HepG2 (cell line): Measurements from ENCODE around the gene IRF6. TPM values are rescaled to one million over a fixed set of nuclear protein-coding genes. Genes with fewer than 3 reads are reported as not detected.

Experiments
- ATAC-seq: fragments of 200-7000 bp; cut with Tn5 transposase; 3 replicates; pipeline ENCODE4 v1.9.1; 2020; ENCODE audit warnings: mild to moderate bottlenecking, moderate library complexity
- BruUV-seq: library from RNA; stranded (reverse); fragments of 400-500 nt; replicated peaks from 2 replicates; lab custom pipeline; 2021; lab: Mats Ljungman, UMichigan
- CTCF ChIA-PET: fragments of 300-600 bp; formaldehyde crosslinking; extraction: SDS; loops from one replicate; lab custom pipeline; 2021; ENCODE audit warnings: low total read pairs, inconsistent platforms, low intra/inter-chr PET ratio; lab: Yijun Ruan, JAX
- POLR2A ChIA-PET: fragments of 350-600 bp; sonication (Branson Sonifier 250); formaldehyde crosslinking; loops from one replicate; lab custom pipeline; 2020; ENCODE audit warnings: antibody characterized with exemption, inconsistent platforms; lab: Yijun Ruan, JAX
- DNase-seq: peaks from one replicate; pipeline ENCODE4 v3.0.0-alpha.2; 2015; ENCODE audit warnings: low spot score
- FAIRE-seq: peaks from 3 replicates; lab custom pipeline; 2011; peaks lifted over from hg19 to GRCh38; lab: Jason Lieb, UNC
- H2AFZ ChIP-seq: one replicate; pipeline ENCODE4 v1.6.1; 2011; ENCODE audit warnings: low read length, inconsistent platforms
- H3K27ac ChIP-seq: fragments of 300-600 bp; 3 replicates; pipeline ENCODE4 v1.8.0; 2011; ENCODE audit warnings: mixed run types, mild to moderate bottlenecking, mixed read lengths, low read length, inconsistent platforms; ENCODE audit not compliant: insufficient read depth; ENCODE audit errors: extremely low read length
- H3K27me3 ChIP-seq, 2 experiments: fragments of 200-600 bp in 1 of 2; 2 replicates in 1 of 2; 3 replicates in 1 of 2; pipeline versions ENCODE4 v1.6.0 to v1.8.0; 2011; ENCODE audit warnings: low read length in 2 of 2, mild to moderate bottlenecking in 2 of 2, moderate library complexity in 2 of 2, inconsistent platforms in 1 of 2; ENCODE audit not compliant: insufficient read depth in 2 of 2, control insufficient read depth in 1 of 2
- H3K36me3 ChIP-seq, 2 experiments: fragments of 200-600 bp in 1 of 2; replicated peaks in 1 of 2; 2 replicates in 1 of 2; 3 replicates in 1 of 2; pipeline versions ENCODE4 v1.5.1 to v1.8.0; 2011; ENCODE audit warnings: low read length in 2 of 2, inconsistent platforms in 1 of 2; ENCODE audit not compliant: insufficient read depth in 2 of 2, control insufficient read depth in 1 of 2
- H3K4me1 ChIP-seq: 2 replicates; pipeline ENCODE4 v1.5.1; 2012; ENCODE audit warnings: low read length, inconsistent platforms; ENCODE audit not compliant: insufficient read depth
- H3K4me2 ChIP-seq: 2 replicates; pipeline ENCODE4 v1.6.0; 2011; ENCODE audit warnings: low read depth, low read length, inconsistent platforms
- H3K4me3 ChIP-seq, 3 experiments: fragments of 200-600 bp in 1 of 3; sonication (generic), shearing (Covaris generic) in 1 of 3; replicated peaks in 1 of 3; 2 replicates each; pipeline ENCODE4 v1.5.1; 2011 to 2016; ENCODE audit warnings: low read length in 3 of 3, inconsistent platforms in 2 of 3, low read depth in 2 of 3, mild to moderate bottlenecking in 2 of 3, control low read depth in 1 of 3, mixed read lengths in 1 of 3; ENCODE audit not compliant: insufficient read depth in 1 of 3
- H3K79me2 ChIP-seq: one replicate; pipeline ENCODE4 v1.6.1; 2011; ENCODE audit warnings: low read length, inconsistent platforms; ENCODE audit not compliant: insufficient read depth
- H3K9ac ChIP-seq: 2 replicates; pipeline ENCODE4 v1.6.0; 2011; ENCODE audit warnings: mild to moderate bottlenecking, low read depth, low read length, inconsistent platforms; ENCODE audit not compliant: insufficient read depth
- H3K9me3 ChIP-seq: 2 replicates; pipeline ENCODE4 v1.5.1; 2012; ENCODE audit warnings: mild to moderate bottlenecking, low read length
- H4K20me1 ChIP-seq: 2 replicates; pipeline ENCODE4 v1.6.0; 2011; ENCODE audit warnings: inconsistent platforms, mild to moderate bottlenecking, low read length, moderate library complexity; ENCODE audit not compliant: insufficient read depth
- JUND ChIP-seq: sonication (generic); formaldehyde crosslinking; IDR thresholded peaks from 2 replicates; pipeline ENCODE4 v1.8.0; 2022; ENCODE audit warnings: mild to moderate bottlenecking, missing genetic modification reagents
- NCOA1 ChIP-seq: sonication (generic); formaldehyde crosslinking; IDR thresholded peaks from 2 replicates; pipeline ENCODE4 v1.9.0; 2021; ENCODE audit warnings: missing genetic modification reagents
- RAD21 ChIP-seq: fragments of 450-650 bp; formaldehyde crosslinking; IDR thresholded peaks from 2 replicates; pipeline ENCODE4 v1.5.0; 2020; ENCODE audit warnings: mild to moderate bottlenecking
- RBM22 ChIP-seq: fragments of 200-400 bp; formaldehyde crosslinking; optimal IDR thresholded peaks from 2 replicates; pipeline ENCODE3; 2017; ENCODE audit warnings: mild to moderate bottlenecking, low read length, moderate library complexity
- RCOR2 ChIP-seq: IDR thresholded peaks from 2 replicates; pipeline ENCODE4 v1.6.1; 2016; ENCODE audit warnings: missing biosample characterization, missing genetic modification reagents
- TGIF2 ChIP-seq: IDR thresholded peaks from 2 replicates; pipeline ENCODE4 v1.6.1; 2016; ENCODE audit warnings: control low read depth, missing compliant biosample characterization
- ZNF230 ChIP-seq: sonication (generic); formaldehyde crosslinking; IDR thresholded peaks from 2 replicates; pipeline ENCODE4 v1.4.0; 2020; ENCODE audit warnings: mild to moderate bottlenecking, missing genetic modification reagents
- ZNF292 ChIP-seq: sonication (generic); formaldehyde crosslinking; IDR thresholded peaks from 2 replicates; pipeline ENCODE4 v1.8.1; 2022; ENCODE audit warnings: mild to moderate bottlenecking, low read depth, missing genetic modification reagents, borderline replicate concordance
- ZNF546 ChIP-seq: sonication (generic); formaldehyde crosslinking; conservative IDR thresholded peaks from 2 replicates; pipeline ENCODE4 v1.8.1; 2023; ENCODE audit warnings: mild to moderate bottlenecking, missing genetic modification reagents
- ZNF709 ChIP-seq: sonication (generic); formaldehyde crosslinking; IDR thresholded peaks from 2 replicates; pipeline ENCODE4 v1.5.0; 2020; ENCODE audit warnings: mild to moderate bottlenecking, missing genetic modification reagents
- ZNF747 ChIP-seq: sonication (generic); formaldehyde crosslinking; IDR thresholded peaks from 2 replicates; pipeline ENCODE4 v1.8.1; 2023; ENCODE audit warnings: missing genetic modification reagents, mild to moderate bottlenecking, borderline replicate concordance
- ZNF841 ChIP-seq: sonication (generic); formaldehyde crosslinking; IDR thresholded peaks from 2 replicates; pipeline ENCODE4 v1.8.1; 2023; ENCODE audit warnings: missing genetic modification reagents, borderline replicate concordance
- ZSCAN22 ChIP-seq: sonication (generic); formaldehyde crosslinking; IDR thresholded peaks from 2 replicates; pipeline ENCODE4 v1.4.0; 2020; ENCODE audit warnings: mild to moderate bottlenecking, missing genetic modification reagents
- WGBS: methylation state at CpG from one replicate; pipeline ENCODE4 v1.1.6; 2017; ENCODE audit warnings: low lambda C conversion rate; 5-methylcytosine and 5-hydroxymethylcytosine counted together
- in situ Hi-C: cut with HindIII; loops from 2 replicates; pipeline ENCODE4 v1.10.0; 2017; ENCODE audit warnings: low pct_unique_long_range_greater_than_20kb; ENCODE audit not compliant: extremely low pct_ligation_motif_present
- intact Hi-C: fragments of 100-400 bp; cut with micrococcal nuclease; formaldehyde crosslinking; loops from one replicate; pipeline ENCODE4 v1.10.0; 2022; ENCODE audit not compliant: unreplicated experiment
- polyA plus RNA-seq, 8 experiments: library from polyadenylated mRNA; depleted of rRNA in 3 of 8; stranded (reverse) in 7 of 8; unstranded in 1 of 8; fragments of >200 nt; fragmentation: Illumina TruSeq in 4 of 8; extraction: Trizol in 4 of 8; gene quantifications; 2 replicates each; pipeline versions ENCODE4 v1.2.1 to v1.2.3, GENCODE V29; 2011 to 2016; ENCODE audit warnings: low read depth in 4 of 8, missing spikeins in 1 of 8, mixed read lengths in 1 of 8; ENCODE audit not compliant: insufficient read depth in 1 of 8
- total RNA-seq, 5 experiments: library from RNA; depleted of rRNA; stranded (reverse); fragments of >200 nt; fragmentation: Illumina TruSeq; extraction: Trizol; gene quantifications; 2 replicates each; pipeline ENCODE4 v1.2.3, GENCODE V29; 2016; ENCODE audit warnings: low read depth in 1 of 5
- TF ChIP-seq, protein P1 (sequence below): sonication (generic); formaldehyde crosslinking; IDR thresholded peaks from 2 replicates; pipeline ENCODE4 v1.8.1; 2023; ENCODE audit warnings: missing genetic modification reagents, inconsistent platforms, borderline replicate concordance
- TF ChIP-seq, protein P2 (sequence below): sonication (generic); formaldehyde crosslinking; IDR thresholded peaks from 2 replicates; pipeline ENCODE4 v1.5.0; 2020; ENCODE audit warnings: mild to moderate bottlenecking, low read depth, missing genetic modification reagents, borderline replicate concordance
- TF ChIP-seq, protein P3 (sequence below): sonication (generic); formaldehyde crosslinking; IDR thresholded peaks from 2 replicates; pipeline ENCODE4 v1.4.0; 2020; ENCODE audit warnings: mild to moderate bottlenecking, missing genetic modification reagents

Gene IRF6
- total and polyA plus RNA-seq, 2 of the 13 experiments (the other 11 are each of a cell fraction or from before 2014, with no cell fraction given): 0.02 TPM; not detected in 1

DNA sequence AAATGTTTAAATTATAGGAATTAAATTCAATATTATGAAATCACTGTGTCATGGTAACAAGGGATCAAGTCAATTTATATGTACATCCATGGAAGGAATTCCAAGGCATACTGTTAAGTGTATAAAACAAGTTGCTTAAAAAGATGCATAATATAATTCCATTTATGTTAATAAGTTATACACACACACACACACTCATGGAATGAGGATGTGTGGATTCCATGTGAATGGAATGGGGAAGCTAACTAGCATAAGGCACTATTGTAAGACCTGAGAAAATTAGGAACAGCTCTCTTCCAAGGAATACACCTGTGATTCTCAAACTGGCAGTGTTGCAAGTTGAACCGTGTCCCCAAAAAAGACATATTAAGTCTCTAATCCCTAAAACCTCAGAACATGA, 67.7 kb downstream of the IRF6 start:
- 33% methylated on average over 1 of the region's 1 CpG for WGBS
- ATAC-seq (no peak), FAIRE-seq (no peak), DNase-seq (no peak)
- Histone ChIP-seq H3K4me2 (no peak overlapping the region), H3K4me3 (no peak overlapping the region), H3K27ac (no peak overlapping the region), H2AFZ (no peak overlapping the region), H3K27me3 (no peaks in the 10 kb centered on the region; a peak in 2 of 5 replicates), H3K9ac (no peak overlapping the region), H3K79me2 (no peaks in the 10 kb centered on the region), H3K9me3 (no peaks in the 10 kb centered on the region), H3K4me1 (no peaks in the 10 kb centered on the region), H3K36me3 (no peaks in the 10 kb centered on the region), H4K20me1 (no peaks in the 10 kb centered on the region)
- BruUV-seq: no TSS peak
- in situ Hi-C loops: no loop called here
- intact Hi-C loops: no loop called here
- POLR2A ChIA-PET: no interaction called here
- TF ChIP-seq RAD21 (no peak), ZNF747 (CRISPR knock-in tag) (no peak), ZNF709 (CRISPR knock-in tag) (no peak), ZNF230 (CRISPR knock-in tag) (no peak), ZNF292 (CRISPR knock-in tag) (no peak), ZNF546 (no peak), TGIF2 (CRISPR knock-in tag) (no peak), JUND (CRISPR knock-in tag) (no peak), RBM22 (no peak), ZSCAN22 (no peak), ZNF841 (CRISPR knock-in tag) (no peak), RCOR2 (CRISPR knock-in tag) (no peak), NCOA1 (CRISPR knock-in tag) (no peak)
- TF ChIP-seq, protein P1, sequence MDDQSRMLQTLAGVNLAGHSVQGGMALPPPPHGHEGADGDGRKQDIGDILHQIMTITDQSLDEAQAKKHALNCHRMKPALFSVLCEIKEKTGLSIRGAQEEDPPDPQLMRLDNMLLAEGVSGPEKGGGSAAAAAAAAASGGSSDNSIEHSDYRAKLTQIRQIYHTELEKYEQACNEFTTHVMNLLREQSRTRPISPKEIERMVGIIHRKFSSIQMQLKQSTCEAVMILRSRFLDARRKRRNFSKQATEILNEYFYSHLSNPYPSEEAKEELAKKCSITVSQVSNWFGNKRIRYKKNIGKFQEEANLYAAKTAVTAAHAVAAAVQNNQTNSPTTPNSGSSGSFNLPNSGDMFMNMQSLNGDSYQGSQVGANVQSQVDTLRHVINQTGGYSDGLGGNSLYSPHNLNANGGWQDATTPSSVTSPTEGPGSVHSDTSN (CRISPR knock-in tag): no peak
- TF ChIP-seq, protein P2, sequence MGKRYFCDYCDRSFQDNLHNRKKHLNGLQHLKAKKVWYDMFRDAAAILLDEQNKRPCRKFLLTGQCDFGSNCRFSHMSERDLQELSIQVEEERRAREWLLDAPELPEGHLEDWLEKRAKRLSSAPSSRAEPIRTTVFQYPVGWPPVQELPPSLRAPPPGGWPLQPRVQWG (CRISPR knock-in tag): no peak
- TF ChIP-seq, protein P3, sequence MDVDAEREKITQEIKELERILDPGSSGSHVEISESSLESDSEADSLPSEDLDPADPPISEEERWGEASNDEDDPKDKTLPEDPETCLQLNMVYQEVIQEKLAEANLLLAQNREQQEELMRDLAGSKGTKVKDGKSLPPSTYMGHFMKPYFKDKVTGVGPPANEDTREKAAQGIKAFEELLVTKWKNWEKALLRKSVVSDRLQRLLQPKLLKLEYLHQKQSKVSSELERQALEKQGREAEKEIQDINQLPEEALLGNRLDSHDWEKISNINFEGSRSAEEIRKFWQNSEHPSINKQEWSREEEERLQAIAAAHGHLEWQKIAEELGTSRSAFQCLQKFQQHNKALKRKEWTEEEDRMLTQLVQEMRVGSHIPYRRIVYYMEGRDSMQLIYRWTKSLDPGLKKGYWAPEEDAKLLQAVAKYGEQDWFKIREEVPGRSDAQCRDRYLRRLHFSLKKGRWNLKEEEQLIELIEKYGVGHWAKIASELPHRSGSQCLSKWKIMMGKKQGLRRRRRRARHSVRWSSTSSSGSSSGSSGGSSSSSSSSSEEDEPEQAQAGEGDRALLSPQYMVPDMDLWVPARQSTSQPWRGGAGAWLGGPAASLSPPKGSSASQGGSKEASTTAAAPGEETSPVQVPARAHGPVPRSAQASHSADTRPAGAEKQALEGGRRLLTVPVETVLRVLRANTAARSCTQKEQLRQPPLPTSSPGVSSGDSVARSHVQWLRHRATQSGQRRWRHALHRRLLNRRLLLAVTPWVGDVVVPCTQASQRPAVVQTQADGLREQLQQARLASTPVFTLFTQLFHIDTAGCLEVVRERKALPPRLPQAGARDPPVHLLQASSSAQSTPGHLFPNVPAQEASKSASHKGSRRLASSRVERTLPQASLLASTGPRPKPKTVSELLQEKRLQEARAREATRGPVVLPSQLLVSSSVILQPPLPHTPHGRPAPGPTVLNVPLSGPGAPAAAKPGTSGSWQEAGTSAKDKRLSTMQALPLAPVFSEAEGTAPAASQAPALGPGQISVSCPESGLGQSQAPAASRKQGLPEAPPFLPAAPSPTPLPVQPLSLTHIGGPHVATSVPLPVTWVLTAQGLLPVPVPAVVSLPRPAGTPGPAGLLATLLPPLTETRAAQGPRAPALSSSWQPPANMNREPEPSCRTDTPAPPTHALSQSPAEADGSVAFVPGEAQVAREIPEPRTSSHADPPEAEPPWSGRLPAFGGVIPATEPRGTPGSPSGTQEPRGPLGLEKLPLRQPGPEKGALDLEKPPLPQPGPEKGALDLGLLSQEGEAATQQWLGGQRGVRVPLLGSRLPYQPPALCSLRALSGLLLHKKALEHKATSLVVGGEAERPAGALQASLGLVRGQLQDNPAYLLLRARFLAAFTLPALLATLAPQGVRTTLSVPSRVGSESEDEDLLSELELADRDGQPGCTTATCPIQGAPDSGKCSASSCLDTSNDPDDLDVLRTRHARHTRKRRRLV (CRISPR knock-in tag): no peak
- CTCF ChIA-PET: no interaction called here
